Fibroblast of peridontal ligament (primary cell): ENCODE measurements around the gene IFT20.

ENCODE experiments used
- DNase-seq: peaks from one replicate; pipeline ENCODE4 v3.0.0-alpha.2; 2010; ENCODE audit errors: extremely low read depth

The IFT20 gene

DNA sequence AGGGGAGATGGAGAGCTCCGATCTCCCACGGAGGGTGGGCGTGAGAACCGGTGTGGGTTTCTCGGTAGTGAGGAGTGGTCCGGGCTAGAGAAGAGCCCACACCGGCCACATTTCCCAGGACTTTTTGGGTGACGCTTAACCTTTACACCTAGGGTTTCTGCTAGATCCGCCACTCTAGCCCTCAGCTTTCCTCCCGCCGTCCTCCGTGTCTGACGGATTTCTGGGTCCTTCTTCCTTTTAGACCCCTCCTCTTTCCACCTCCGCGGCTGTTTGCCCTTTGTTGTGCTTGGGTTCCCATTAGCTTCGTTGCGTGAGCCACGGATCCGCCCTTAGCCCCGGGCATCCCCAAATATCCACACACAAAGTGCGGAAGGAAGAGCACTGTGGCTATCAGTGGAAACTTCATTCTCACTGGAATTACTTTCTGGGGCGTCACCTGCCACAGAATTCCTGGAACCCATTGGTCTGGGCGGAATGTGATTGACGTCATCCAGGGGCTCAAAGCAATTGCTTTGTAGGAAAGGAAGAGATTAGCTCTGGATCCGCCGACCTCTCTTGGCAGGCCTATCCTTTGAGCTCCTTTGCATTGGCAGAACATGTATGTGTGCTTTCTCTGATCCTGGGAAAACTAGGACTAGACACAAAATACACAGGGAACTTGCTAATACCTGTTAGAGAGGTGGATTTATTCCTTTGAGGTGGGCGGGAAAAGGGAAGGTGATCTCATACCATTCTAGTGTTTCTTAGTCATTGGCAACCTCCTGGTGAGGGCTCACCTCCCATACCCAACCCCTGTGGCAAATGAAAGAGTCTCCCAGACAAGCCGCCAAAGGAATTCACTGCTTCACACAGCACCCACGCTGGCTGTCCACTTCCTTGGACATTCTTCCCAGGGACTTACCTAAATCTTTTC, 943 bp upstream of the IFT20 start:
- peak; percentile 87 for DNase-seq

DNA sequence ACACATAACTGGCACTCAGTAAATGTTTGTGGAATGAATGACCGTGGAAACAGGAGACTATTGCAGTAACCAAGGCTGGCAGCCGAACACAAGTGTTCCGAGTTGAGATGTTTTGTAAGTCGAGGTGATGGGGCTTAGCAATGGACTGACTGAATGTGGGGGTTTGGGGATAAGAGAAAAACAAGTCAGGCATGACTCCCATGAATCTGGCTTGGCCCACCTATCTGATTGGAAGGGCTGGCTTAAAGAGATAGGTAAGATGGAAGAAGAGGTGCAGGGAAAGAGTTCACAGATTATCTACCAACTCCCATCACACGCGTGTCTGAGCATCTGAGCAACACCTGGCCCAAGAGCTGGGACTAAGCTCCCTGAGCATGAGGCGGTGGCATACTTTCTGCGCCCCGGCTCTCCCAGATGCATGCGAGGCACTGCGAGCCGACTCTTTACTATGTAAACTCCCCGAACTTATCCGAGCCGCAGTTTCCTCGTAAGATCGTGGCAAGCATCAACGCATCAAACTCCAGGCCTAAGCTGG, 539 bp downstream of the IFT20 start:
- peak; percentile 65 for DNase-seq

DNA sequence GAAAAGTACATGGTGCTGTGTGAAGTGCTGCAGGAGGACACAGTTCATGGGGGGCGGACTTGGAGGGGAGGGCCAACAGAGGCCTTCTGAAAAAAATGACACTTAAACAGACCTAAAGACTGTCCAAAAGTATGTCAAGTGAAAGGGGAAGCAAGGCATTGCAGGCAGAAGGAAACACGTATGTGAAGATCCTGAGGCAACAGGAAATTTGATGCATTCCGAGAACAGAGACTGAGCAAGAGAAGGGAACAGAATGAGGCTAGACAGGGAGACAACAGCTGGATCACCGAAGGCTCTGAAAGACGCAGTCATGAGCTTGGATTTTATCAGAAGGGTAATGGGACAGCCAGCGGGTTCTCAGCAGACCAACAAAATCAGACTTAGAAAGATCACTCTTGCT, 1.1 kb downstream of the IFT20 start:
- DNase-seq: peak; percentile 24

DNA sequence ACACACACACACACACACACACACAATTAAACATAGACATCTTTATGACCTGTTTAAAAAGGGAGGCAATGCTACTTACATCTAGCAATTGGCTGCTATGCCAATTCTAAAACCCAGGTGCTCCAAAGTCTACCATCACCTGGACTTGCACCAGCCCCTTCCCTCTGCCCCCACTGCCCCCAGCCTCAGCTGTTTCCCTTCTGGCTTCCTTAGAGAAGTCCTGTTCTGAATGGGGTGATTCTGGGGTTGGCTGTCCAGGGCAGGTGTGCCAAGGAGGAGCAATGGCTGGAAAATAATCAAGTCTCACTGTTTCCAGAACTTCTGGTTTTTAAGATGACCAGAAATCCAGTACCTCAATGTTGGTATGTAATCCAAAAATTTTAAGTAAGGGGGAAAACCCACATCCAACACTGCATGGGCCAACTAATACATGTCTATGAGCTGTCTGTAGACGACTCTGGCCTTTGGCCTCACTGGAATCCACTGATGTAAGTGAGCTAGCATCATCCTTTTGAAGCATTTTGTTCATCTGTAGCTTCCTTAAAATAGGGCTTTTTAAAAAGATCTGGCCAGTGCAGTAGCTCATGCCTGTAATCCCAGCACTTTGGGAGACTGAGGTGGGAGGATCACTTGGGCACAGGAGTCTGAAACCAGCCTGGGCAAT, 2.1 kb downstream of the IFT20 start:
- no peak for DNase-seq

GRCh38 chr17:28331891-28332420, 3.3 kb downstream of the IFT20 start:
- no peak for DNase-seq

GRCh38 chr17:28330671-28331070, 4.6 kb downstream of the IFT20 start:
- DNase-seq: no peak

DNA sequence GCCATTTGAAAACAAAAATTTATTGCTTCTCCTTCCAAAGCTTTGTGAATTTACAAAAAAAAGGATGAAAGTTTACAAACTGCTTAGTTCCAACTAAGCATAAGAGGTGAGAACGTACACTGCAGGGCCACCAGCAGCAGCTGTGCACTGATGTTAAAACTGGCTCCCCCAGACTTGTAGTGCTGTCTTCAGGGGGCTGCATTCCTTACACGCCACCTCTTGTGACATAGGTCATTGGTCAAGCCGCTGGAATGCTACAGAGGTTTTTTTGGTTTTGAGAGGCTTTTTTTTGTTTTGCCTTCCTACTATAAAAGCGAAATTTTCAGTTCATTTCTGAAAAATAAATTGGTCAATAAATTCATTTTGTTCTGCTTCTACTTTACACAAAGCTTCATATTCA, 6.9 kb downstream of the IFT20 start:
- peak; percentile 9 for DNase-seq

- DNase-seq: peak; percentile 57
These were observed 7.6 kb downstream of the IFT20 start for GRCh38 chr17:28327709-28328108.

DNA sequence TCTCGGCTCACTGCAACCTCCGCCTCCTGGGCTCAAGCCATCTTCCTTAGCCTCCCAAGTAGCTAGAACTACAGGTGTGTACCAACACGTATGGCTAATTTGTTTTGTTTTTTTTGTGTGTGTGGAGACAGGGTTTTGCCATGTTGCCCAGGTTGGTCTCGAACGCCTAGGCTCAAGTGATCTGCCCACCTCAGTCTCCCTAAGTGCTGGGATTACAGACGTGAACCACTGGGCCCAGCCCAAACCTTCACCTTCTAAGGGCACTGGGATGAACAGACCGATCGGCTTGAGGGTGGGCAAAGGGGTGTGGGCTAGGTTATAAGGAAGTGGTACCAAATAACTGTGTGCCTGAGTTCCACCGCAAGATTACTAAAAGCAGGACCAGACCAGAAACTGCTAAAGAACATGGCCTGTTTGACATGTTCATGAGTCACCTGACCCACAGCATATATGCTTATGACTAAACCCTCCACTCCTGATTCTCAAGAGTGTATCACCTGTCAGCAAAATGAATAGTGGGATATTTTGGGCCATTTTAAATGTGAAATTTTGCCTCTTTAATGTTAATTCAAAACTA, 8.2 kb downstream of the IFT20 start:
- no peak for DNase-seq

GRCh38 chr17:28326114-28326513, 9.2 kb downstream of the IFT20 start:
- DNase-seq: no peak

- no peak for DNase-seq
These were observed 10.1 kb downstream of the IFT20 start for GRCh38 chr17:28325211-28325610.

- DNase-seq: no peak
These were observed 10.5 kb downstream of the IFT20 start for GRCh38 chr17:28324781-28325180.

DNA sequence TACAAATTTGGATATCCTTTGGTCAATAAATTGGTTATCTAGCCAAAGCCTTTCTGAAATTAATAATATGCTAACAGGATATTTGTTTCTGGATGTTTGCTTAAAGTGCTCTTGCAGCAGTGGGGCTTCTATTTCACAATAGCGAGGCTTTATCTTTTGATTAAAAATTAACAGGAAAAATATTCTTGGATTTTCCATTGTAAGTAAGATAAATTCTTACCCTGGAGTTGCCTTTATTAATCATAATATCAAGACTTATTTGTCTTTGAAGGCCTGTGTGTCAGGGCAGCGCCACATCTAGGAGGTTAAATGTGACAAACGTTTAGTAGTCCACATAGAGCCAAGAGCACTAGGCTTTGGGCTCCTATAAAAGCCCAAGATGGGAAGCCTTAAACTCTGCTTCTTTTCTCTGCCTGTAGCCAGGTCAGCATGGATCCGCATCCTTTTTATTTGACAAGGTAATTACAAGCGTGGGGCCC, 11.0 kb downstream of the IFT20 start:
- DNase-seq: no peak

GRCh38 chr17:28320215-28321061, 14.8 kb downstream of the IFT20 start:
- DNase-seq: no peak

GRCh38 chr17:28319598-28319935, 15.7 kb downstream of the IFT20 start:
- peak; percentile 18 for DNase-seq

DNA sequence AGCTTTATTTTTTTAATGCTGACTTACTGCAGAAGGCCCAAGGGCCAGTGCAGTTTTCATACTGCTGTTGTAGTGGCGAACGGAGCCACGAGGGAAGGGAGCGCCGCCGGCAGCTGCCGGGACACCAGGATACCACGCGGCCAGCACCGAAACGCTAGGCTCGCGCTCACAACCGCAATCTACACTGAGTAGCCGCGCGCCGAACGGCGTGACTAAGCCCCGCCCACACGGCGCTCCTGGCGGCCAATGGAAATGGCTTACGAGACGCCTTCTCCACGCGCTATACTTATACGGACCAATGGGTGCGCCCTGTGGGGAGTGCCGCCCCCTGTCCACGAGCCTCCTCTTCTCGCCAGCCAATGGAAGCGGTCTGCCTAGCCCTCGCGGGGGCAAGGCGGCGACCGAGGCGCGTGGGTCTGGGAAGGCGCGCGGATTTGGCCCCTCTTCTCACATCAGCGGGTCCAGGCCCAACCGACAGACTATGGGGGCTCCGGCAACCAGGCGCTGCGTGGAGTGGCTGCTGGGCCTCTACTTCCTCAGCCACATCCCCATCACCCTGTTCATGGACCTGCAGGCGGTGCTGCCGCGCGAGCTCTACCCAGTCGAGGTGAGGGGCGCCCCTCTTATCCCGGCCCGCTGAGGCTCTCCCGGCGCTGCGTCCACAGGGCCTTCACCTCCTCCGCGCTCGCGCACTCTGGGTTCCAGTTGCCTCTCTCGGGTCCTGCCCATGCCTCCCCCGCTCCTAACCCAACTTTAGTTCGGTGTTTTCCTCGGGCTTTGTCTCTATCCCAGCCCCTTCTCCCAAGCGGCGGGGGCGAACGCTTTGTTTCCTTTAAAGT, 16.3 kb downstream of the IFT20 start, which contains the start of gene TMEM97:
Gene TMEM97, plus strand, starts transcription at position 442 of the 839 bp plus-strand sequence. Its CDS starts 40 bp downstream, at position 482.
- DNase-seq: peak; percentile 96

DNA sequence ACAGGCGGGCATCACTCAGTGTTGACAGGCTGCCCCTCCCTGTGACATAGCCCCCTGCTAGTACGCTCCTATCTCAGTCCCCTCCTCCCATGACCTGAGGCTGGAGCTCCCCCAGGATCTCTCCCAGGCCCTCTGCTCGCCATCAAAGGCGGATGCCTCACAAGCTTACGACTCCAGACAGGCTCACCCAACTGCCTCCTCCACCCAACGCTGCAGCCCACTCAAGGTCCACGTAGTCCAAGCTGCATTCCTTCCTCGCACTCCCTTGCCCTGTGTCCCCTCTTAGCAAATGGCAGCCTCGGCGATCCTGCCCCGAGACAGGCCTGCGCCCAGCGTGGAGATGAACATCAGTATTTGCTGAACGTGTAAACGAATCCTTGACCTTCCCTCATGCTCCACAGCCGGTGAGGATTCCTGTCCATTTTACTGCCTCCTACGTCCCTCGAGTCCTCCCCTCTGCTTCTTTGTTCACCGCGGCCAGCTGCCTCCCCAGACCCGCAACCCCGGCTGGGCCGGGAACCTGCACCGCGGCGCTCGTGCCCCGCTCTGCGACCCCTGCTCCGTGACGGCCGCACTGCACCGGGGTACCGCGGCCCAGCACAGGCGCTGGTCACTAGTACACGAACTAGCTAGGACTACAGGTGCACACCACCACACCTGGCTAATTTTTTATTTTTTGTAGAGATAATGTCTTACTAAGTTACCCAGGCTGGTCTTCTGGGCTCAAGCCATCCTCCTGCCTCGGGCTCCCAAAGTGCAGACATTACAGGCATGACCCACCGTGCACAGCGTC, 17.1 kb downstream of the IFT20 start:
- DNase-seq: no peak

- no peak for DNase-seq
These were observed 17.9 kb downstream of the IFT20 start for GRCh38 chr17:28317099-28317965.
